Thymus (tissue), 11 donors: ENCODE measurements around the gene OR9Q2. TPM values are rescaled to one million over a fixed set of nuclear protein-coding genes. Genes with fewer than 3 reads are reported as not detected.
"Not testable (repeated sequence)": the region's sequence is repeated elsewhere in the genome, so short reads cannot be mapped to it uniquely, and the experiment has no call there.

ENCODE experiments used
- DNase-seq, 9 donors: peaks; one replicate each; pipeline ENCODE4 v3.0.0-alpha.2; 2013; ENCODE audit warnings: low spot score in 9 of 9, low read depth in 6 of 9, missing footprints in 1 of 9
- H3K27ac ChIP-seq, 2 donors: one replicate each; pipeline ENCODE4 v1.5.1; 2013; ENCODE audit warnings: control low read depth in 1 of 2, low read depth in 1 of 2, low read length in 1 of 2, mild to moderate bottlenecking in 1 of 2, moderate library complexity in 1 of 2
- H3K27me3 ChIP-seq, 2 donors: one replicate each; pipeline ENCODE4 v1.5.1; 2013; ENCODE audit warnings: low read length in 1 of 2; ENCODE audit not compliant: control insufficient read depth in 2 of 2, insufficient read depth in 1 of 2
- H3K36me3 ChIP-seq, 2 donors: one replicate each; pipeline ENCODE4 v1.5.1; 2013; ENCODE audit warnings: low read length in 1 of 2, mild to moderate bottlenecking in 1 of 2, moderate library complexity in 1 of 2; ENCODE audit not compliant: control insufficient read depth in 2 of 2, insufficient read depth in 2 of 2
- H3K4me1 ChIP-seq, 2 donors: one replicate each; pipeline ENCODE4 v1.5.1; 2013; ENCODE audit warnings: low read length in 2 of 2; ENCODE audit not compliant: control insufficient read depth in 2 of 2, insufficient read depth in 2 of 2
- H3K4me3 ChIP-seq, 2 donors: one replicate each; pipeline ENCODE4 v1.5.1; 2013; ENCODE audit warnings: low read length in 2 of 2, control low read depth in 1 of 2, mild to moderate bottlenecking in 1 of 2
- H3K9me3 ChIP-seq, 2 donors: one replicate each; pipeline ENCODE4 v1.5.1; 2013; ENCODE audit warnings: low read length in 1 of 2, mild to moderate bottlenecking in 1 of 2; ENCODE audit not compliant: control insufficient read depth in 2 of 2, insufficient read depth in 1 of 2
- WGBS: extraction: QIAGEN DNeasy Blood & Tissue Kit; methylation state at CpG from one replicate; pipeline ENCODE4 v1.1.7; 2013; 5-methylcytosine and 5-hydroxymethylcytosine counted together
- polyA plus RNA-seq: library from polyadenylated mRNA; stranded (reverse); fragments of 200-250 nt; gene quantifications from one replicate; pipeline ENCODE4 v1.2.3, GENCODE V29; 2013
- total RNA-seq: library from RNA; stranded (reverse); fragments of 120-200 nt; gene quantifications from one replicate; pipeline ENCODE4 v1.2.4, GENCODE V29; 2013
- donor health status: healthy.

Gene OR9Q2
- total and polyA plus RNA-seq, 2 donors: not detected

- H3K4me1 ChIP-seq: no peaks in the 10 kb centered on the region
- no peak overlapping the region for H3K27ac ChIP-seq
- H3K27me3 ChIP-seq: no peaks in the 10 kb centered on the region
- H3K9me3 ChIP-seq: no peaks in the 10 kb centered on the region
- WGBS: 95% methylated on average over 4 of the region's 4 CpGs
- H3K4me3 ChIP-seq: no peak overlapping the region
- no peaks in the 10 kb centered on the region for H3K36me3 ChIP-seq
- no peak for DNase-seq
These were observed 1.9 kb upstream of the OR9Q2 start for GRCh38 chr11:58186938-58187337.

GRCh38 chr11:58192229-58192628 lies 3.4 kb downstream of the OR9Q2 start:
- DNase-seq: no peak
- no peaks in the 10 kb centered on the region for H3K36me3 ChIP-seq
- 89% methylated on average over 3 of the region's 3 CpGs for WGBS
- no peaks in the 10 kb centered on the region for H3K27me3 ChIP-seq
- H3K27ac ChIP-seq: no peak overlapping the region
- no peaks in the 10 kb centered on the region for H3K4me1 ChIP-seq
- no peak overlapping the region for H3K4me3 ChIP-seq
- no peaks in the 10 kb centered on the region for H3K9me3 ChIP-seq

- Histone ChIP-seq H3K27ac (no peak overlapping the region), H3K4me1 (no peaks in the 10 kb centered on the region), H3K36me3 (no peaks in the 10 kb centered on the region), H3K27me3 (no peaks in the 10 kb centered on the region), H3K4me3 (no peak overlapping the region), H3K9me3 (no peaks in the 10 kb centered on the region)
- no peak for DNase-seq
These were observed 4.5 kb downstream of the OR9Q2 start for GRCh38 chr11:58193391-58193790.

DNA sequence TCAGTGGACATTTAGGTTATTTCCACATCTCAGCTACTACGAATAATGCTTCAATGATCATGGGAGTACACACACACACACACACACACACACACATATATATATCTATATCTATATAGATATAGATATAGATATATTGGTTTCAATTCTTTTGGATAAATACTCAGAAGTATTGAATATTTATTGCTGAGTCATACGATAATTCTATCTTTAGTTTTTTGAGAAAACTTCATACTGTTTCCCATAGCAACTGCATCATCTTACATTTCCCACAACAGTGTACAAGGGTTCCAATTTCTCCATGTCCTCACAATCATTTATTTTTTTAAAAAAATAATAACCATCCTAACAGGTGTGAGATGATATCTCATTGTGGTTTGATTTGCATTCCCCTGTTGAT lies 7.1 kb downstream of the OR9Q2 start:
- Histone ChIP-seq H3K27ac (no peak overlapping the region), H3K4me3 (no peak overlapping the region), H3K36me3 (no peaks in the 10 kb centered on the region), H3K4me1 (no peaks in the 10 kb centered on the region), H3K27me3 (no peaks in the 10 kb centered on the region), H3K9me3 (no peaks in the 10 kb centered on the region)
- WGBS: 96% methylated on average over 2 of the region's 2 CpGs
- no peak for DNase-seq

DNA sequence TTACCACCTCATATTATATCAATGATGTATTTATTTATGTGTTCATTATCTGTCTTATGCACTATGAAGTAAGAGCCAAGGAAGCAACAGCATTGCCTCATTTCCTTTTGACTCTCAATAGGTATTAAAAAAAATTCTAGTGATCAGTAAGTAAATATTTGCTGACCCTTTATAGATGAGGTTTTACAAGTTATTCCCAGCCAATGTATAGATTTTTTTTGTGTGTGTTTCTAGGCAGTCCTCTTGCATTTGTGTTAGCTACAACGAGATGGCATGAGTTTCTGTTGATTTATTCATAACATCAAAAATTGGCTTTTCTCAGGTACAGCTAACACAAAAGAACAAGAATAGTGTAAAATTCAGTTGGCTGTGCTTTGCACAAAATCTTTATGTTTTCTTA lies 10.4 kb downstream of the OR9Q2 start:
- no peak for DNase-seq
- no peaks in the 10 kb centered on the region for H3K9me3 ChIP-seq
- no peak overlapping the region for H3K27ac ChIP-seq
- H3K36me3 ChIP-seq: no peaks in the 10 kb centered on the region
- 84% methylated on average over 1 of the region's 1 CpG for WGBS
- H3K4me3 ChIP-seq: no peak overlapping the region
- H3K4me1 ChIP-seq: no peaks in the 10 kb centered on the region
- H3K27me3 ChIP-seq: no peaks in the 10 kb centered on the region

GRCh38 chr11:58204042-58204441 lies 15.2 kb downstream of the OR9Q2 start, which contains the start of gene OR1S2:
Gene OR1S2, minus strand, starts transcription at chr11:58204142. Its CDS starts 0 bp downstream, at chr11:58204142.
- no peaks in the 10 kb centered on the region for H3K4me1 ChIP-seq
- H3K27me3 ChIP-seq: no peaks in the 10 kb centered on the region
- H3K9me3 ChIP-seq: no peaks in the 10 kb centered on the region
- no peak within 1 kb of the TSS for H3K4me3 ChIP-seq
- DNase-seq: no peak
- no peaks in the 10 kb centered on the region for H3K36me3 ChIP-seq
- no peak within 1 kb of the TSS for H3K27ac ChIP-seq

- H3K4me1 ChIP-seq, H3K9me3 ChIP-seq, H3K4me3 ChIP-seq, H3K27ac ChIP-seq, DNase-seq, H3K27me3 ChIP-seq, H3K36me3 ChIP-seq: not testable (repeated sequence)
- WGBS: 93% methylated on average over 2 of the region's 2 CpGs
These were observed 23.6 kb downstream of the OR9Q2 start, which contains the start of gene OR1S1 for GRCh38 chr11:58212420-58212819. Gene OR1S1, plus strand, starts transcription at chr11:58212720.

- Histone ChIP-seq H3K36me3 (no peaks in the 10 kb centered on the region), H3K27ac (no peak overlapping the region), H3K27me3 (no peaks in the 10 kb centered on the region), H3K4me3 (no peak overlapping the region), H3K9me3 (no peaks in the 10 kb centered on the region), H3K4me1 (no peaks in the 10 kb centered on the region)
- no peak for DNase-seq
These were observed 27.6 kb downstream of the OR9Q2 start for GRCh38 chr11:58216476-58216875.

- Histone ChIP-seq H3K4me3 (no peak overlapping the region), H3K4me1 (no peaks in the 10 kb centered on the region), H3K36me3 (no peaks in the 10 kb centered on the region), H3K27me3 (no peaks in the 10 kb centered on the region), H3K27ac (no peak overlapping the region), H3K9me3 (no peaks in the 10 kb centered on the region)
- no peak for DNase-seq
- WGBS: 83% methylated on average over 7 of the region's 7 CpGs
These were observed 33.9 kb downstream of the OR9Q2 start for GRCh38 chr11:58222721-58223120.
